ENCODE measurements around the gene PCED1A. TPM values are rescaled to one million over a fixed set of nuclear protein-coding genes. Genes with fewer than 3 reads are reported as not detected.

Gene PCED1A
- total and polyA plus RNA-seq, 2 donors (not counting 1 experiment from before 2014, with no cell fraction given): 96.8 to 176 TPM

DNA sequence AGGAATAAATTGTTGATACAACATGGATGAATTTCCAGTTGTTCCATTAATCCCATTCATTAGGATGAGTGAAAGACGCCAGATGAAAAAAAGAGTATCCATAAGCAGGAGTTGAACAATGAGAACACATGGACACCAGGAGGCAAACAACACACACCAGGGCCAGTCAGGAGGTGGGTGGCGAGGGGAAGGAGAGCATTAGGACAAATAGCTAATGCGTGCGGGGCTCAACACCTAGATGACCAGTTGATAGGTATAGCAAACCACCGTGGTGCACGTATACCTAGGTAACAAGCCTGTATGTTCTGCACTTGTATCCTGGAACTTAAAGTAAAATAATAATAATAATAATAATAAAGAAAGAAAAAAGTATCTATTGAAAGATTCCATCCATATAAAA is 11.1 kb downstream of the PCED1A start:
- peaks cover 0 to 1% (median 0%) of the 10 kb centered on the region in 3 donors for H3K9me3 ChIP-seq (ENCODE audit: control extremely low read depth in 1 of 3, control insufficient read depth in 2 of 3, insufficient read depth in 1 of 3, low read length in 2 of 3)
- no peak overlapping the region for H3K9ac ChIP-seq (ENCODE audit: low read length)
- no peaks in the 10 kb centered on the region for H3K36me3 ChIP-seq (replicated peaks in 1 of 2; ENCODE audit: control extremely low read depth in 1 of 2, control insufficient read depth in 1 of 2, extremely low read depth in 1 of 2, insufficient read depth in 2 of 2, low read length in 1 of 2)
- H3K79me2 ChIP-seq (ENCODE audit: control insufficient read depth, insufficient read depth, low read length): no peaks in the 10 kb centered on the region
- no peak for TF ChIP-seq EZH2 (IDR thresholded peaks at IDR 0.05; ENCODE audit: borderline replicate concordance, insufficient read depth, low read depth, low read length, poor library complexity, severe bottlenecking)
- TF ChIP-seq, protein P1, sequence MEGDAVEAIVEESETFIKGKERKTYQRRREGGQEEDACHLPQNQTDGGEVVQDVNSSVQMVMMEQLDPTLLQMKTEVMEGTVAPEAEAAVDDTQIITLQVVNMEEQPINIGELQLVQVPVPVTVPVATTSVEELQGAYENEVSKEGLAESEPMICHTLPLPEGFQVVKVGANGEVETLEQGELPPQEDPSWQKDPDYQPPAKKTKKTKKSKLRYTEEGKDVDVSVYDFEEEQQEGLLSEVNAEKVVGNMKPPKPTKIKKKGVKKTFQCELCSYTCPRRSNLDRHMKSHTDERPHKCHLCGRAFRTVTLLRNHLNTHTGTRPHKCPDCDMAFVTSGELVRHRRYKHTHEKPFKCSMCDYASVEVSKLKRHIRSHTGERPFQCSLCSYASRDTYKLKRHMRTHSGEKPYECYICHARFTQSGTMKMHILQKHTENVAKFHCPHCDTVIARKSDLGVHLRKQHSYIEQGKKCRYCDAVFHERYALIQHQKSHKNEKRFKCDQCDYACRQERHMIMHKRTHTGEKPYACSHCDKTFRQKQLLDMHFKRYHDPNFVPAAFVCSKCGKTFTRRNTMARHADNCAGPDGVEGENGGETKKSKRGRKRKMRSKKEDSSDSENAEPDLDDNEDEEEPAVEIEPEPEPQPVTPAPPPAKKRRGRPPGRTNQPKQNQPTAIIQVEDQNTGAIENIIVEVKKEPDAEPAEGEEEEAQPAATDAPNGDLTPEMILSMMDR (IDR thresholded peaks at IDR 0.05): no peak
- ATAC-seq (ENCODE audit: low read depth) (no peak), DNase-seq (no peak)
- intact Hi-C loops (cut with micrococcal nuclease): no loop called here
- H2AFZ ChIP-seq (ENCODE audit: insufficient read depth, low read depth, low read length, poor library complexity, severe bottlenecking): no peak overlapping the region
- H3K4me1 Mint-ChIP-seq: peaks cover 6% of the 10 kb centered on the region
- peaks cover 37% of the 10 kb centered on the region for H3K27me3 Mint-ChIP-seq
- no peaks in the 10 kb centered on the region for H4K20me1 ChIP-seq (ENCODE audit: control insufficient read depth, insufficient read depth, low read length, poor library complexity, severe bottlenecking)
- no peaks in the 10 kb centered on the region for H3K9me3 Mint-ChIP-seq (ENCODE audit: insufficient read depth)
- POLR2A ChIA-PET: no interaction called here
- H3K4me2 ChIP-seq (replicated peaks; ENCODE audit: low read depth, low read length, poor library complexity, severe bottlenecking): no peak overlapping the region
- no peak overlapping the region for H3K27ac ChIP-seq (ENCODE audit: low read length in 2 of 2)
- H3K4me1 ChIP-seq (ENCODE audit: control insufficient read depth in 2 of 2, insufficient read depth in 2 of 2, low read length in 2 of 2): peaks cover 0 to 4% of the 10 kb centered on the region in 2 donors
- H3K4me3 Mint-ChIP-seq: no peak overlapping the region
- WGBS (ENCODE audit: insufficient coverage): 33% methylated on average over 1 of the region's 6 CpGs
- CTCF ChIA-PET: no interaction called here
- H3K27ac Mint-ChIP-seq: no peak overlapping the region
- H3K4me3 ChIP-seq (ENCODE audit: control extremely low read depth in 1 of 5, extremely low read depth in 1 of 5, insufficient read depth in 1 of 5, low read depth in 2 of 5, low read length in 4 of 5): no peak overlapping the region
- H3K27me3 ChIP-seq (replicated peaks in 1 of 4; ENCODE audit: control extremely low read depth in 1 of 4, control insufficient read depth in 3 of 4, insufficient read depth in 4 of 4, low read length in 3 of 4): peaks cover 0 to 14% (median 4%) of the 10 kb centered on the region in 4 experiments

DNA sequence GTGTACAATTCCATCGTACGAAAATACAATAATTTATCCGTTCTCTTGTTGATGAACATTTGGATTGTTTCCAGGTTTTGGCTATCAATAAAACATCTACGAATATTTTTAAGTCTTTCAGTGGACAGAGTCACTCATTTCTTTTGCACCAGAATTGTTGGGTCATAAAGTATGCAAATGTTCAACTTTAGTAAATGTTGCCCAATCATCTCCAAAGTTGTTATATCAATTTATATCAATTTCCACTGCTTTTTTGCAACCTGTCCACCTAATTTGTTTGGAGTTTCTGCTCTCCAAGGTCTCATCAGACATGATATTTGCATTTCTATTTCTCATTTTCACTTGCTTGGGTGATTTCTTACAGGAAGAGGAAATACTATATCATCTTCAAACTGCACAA is 13.8 kb downstream of the PCED1A start:
- Histone ChIP-seq H3K36me3 (replicated peaks in 1 of 2; ENCODE audit: control extremely low read depth in 1 of 2, control insufficient read depth in 1 of 2, extremely low read depth in 1 of 2, insufficient read depth in 2 of 2, low read length in 1 of 2) (no peaks in the 10 kb centered on the region), H3K27ac (ENCODE audit: low read length in 2 of 2) (no peak overlapping the region), H3K9me3 (ENCODE audit: control extremely low read depth in 1 of 3, control insufficient read depth in 2 of 3, insufficient read depth in 1 of 3, low read length in 2 of 3) (peaks cover 0 to 1% (median 0%) of the 10 kb centered on the region in 3 donors), H3K27me3 (replicated peaks in 1 of 4; ENCODE audit: control extremely low read depth in 1 of 4, control insufficient read depth in 3 of 4, insufficient read depth in 4 of 4, low read length in 3 of 4) (peaks cover 0 to 15% (median 9%) of the 10 kb centered on the region in 4 experiments), H3K4me1 (ENCODE audit: control insufficient read depth in 2 of 2, insufficient read depth in 2 of 2, low read length in 2 of 2) (peaks cover 0 to 4% of the 10 kb centered on the region in 2 donors), H3K4me2 (replicated peaks; ENCODE audit: low read depth, low read length, poor library complexity, severe bottlenecking) (no peak overlapping the region), H3K4me3 (ENCODE audit: control extremely low read depth in 1 of 5, extremely low read depth in 1 of 5, insufficient read depth in 1 of 5, low read depth in 2 of 5, low read length in 4 of 5) (no peak overlapping the region), H4K20me1 (ENCODE audit: control insufficient read depth, insufficient read depth, low read length, poor library complexity, severe bottlenecking) (no peaks in the 10 kb centered on the region), H3K79me2 (ENCODE audit: control insufficient read depth, insufficient read depth, low read length) (no peaks in the 10 kb centered on the region), H2AFZ (ENCODE audit: insufficient read depth, low read depth, low read length, poor library complexity, severe bottlenecking) (no peak overlapping the region), H3K9ac (ENCODE audit: low read length) (no peak overlapping the region)
- Mint-ChIP-seq H3K4me1 (peaks cover 7% of the 10 kb centered on the region), H3K27me3 (peaks cover 41% of the 10 kb centered on the region), H3K27ac (no peak overlapping the region), H3K9me3 (ENCODE audit: insufficient read depth) (no peaks in the 10 kb centered on the region), H3K4me3 (no peak overlapping the region)
- CTCF ChIA-PET: no interaction called here
- DNase-seq: no peak
- intact Hi-C loops (cut with micrococcal nuclease): no loop called here
- no CpG with 5 or more reads among the region's 4 CpGs for WGBS (ENCODE audit: insufficient coverage)
- ATAC-seq (ENCODE audit: low read depth): no peak
- TF ChIP-seq EZH2 (IDR thresholded peaks at IDR 0.05; ENCODE audit: borderline replicate concordance, insufficient read depth, low read depth, low read length, poor library complexity, severe bottlenecking): no peak
- TF ChIP-seq, protein P1 (IDR thresholded peaks at IDR 0.05): no peak
- POLR2A ChIA-PET: no interaction called here

All from B cell (primary cell).